HG02571 (cell line): Measurements from ENCODE around the gene DNM3.

Source experiments
- ATAC-seq: cut with Tn5 transposase; IDR thresholded peaks from one replicate; pipeline ENCODE4 v1.9.1; 2021; ENCODE audit warnings: mild to moderate bottlenecking, moderate library complexity; ENCODE audit not compliant: unreplicated experiment

DNM3 gene

DNA sequence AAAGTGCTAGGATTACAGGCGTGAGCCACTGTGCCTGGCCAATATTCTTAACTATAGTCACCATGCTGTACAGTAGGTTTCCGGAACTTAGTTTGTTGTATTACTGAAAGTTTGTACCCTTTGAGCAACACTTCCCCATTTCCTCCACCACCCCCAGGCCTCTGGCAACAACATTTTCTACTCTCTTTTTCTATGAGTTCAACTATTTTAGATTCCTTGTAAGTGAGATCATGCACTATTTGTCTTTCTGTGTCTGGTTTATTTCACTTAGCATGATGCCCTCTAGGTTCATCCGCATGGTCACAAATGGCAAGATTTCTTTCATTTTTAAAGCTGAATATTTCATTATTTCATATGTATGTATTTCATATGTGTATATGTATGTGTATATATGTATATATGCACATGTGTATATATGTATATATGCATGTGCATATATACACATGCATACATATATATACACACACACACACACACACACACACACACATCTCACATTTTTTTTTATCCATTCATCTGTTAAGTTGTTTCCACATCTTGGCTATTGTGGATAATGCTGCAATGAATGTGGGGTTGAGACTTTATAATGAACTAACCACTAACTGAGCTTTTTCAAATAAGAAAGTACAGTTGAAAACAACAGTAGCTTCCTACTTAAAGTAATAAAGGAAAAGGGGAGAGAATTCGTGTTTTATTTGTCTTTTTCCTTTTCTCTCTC lies 322.4 kb downstream of the DNM3 start:
- no peak for ATAC-seq

- ATAC-seq: no peak
These were observed 324.1 kb downstream of the DNM3 start for GRCh38 chr1:172165403-172165802.

GRCh38 chr1:172167796-172168596 lies 326.7 kb downstream of the DNM3 start:
- no peak for ATAC-seq

DNA sequence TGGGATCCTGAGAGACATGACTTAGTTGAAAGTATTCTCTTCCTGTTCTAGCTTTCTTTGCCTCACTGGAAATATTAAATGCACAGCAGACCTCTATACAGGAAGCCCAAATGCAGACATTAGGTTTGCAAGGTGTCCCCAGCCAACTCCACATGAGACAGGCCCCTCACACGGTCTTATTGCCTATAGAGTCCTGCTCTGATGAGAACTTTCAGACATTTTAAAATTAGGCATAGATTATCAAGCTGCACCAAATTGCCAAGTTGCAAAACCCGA lies 327.2 kb downstream of the DNM3 start:
- no peak for ATAC-seq

- ATAC-seq: no peak
These were observed 328.5 kb downstream of the DNM3 start for GRCh38 chr1:172169836-172170235.

DNA sequence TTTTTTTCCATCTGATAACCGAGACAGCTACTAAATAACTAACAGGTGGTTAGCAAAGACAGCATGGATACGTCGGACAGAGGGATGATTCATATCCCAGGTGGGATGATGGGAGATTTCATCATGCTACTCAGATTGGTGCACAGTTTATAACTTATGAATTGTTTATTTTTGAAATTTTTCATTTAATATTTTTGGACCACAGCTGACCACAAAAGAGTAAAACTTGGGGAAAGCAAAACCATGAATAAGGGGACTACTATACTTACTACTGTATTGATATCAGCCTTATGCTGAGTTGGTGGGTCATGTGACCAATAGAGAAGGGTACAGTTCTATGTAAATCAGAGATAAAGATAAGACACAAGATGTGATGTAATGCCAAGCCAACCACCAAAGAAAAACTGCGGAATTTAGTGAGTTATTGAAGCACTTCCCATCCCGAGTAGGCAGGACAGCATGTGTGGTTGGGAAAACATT lies 331.1 kb downstream of the DNM3 start:
- ATAC-seq: no peak

DNA sequence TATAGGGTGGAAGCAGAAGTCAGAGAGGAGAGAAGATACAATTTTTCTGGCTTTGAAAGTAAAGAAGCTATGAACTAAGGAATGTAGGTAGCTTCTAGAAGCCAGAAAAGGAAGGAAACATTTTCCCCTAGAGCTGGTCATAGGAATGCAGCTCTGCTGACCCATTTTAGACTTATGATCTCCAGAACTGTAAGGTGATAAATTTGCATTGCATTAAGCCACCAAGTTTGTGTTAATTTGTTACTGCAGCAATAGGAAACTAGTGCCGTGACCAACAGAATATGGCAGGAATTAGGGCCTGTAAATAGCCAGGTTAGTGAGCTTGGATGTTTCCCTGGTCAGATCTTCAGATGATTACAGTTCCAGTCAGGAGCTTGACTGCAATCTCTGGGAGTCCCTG lies 334.9 kb downstream of the DNM3 start:
- no peak for ATAC-seq

GRCh38 chr1:172177849-172178248 lies 336.6 kb downstream of the DNM3 start:
- ATAC-seq: no peak

- ATAC-seq: no peak
These were observed 337.6 kb downstream of the DNM3 start for GRCh38 chr1:172178886-172179285.

- no peak for ATAC-seq
These were observed 338.6 kb downstream of the DNM3 start for GRCh38 chr1:172179918-172180317.

- ATAC-seq: peak; percentile 51
These were observed 339.4 kb downstream of the DNM3 start for GRCh38 chr1:172180501-172181285.

DNA sequence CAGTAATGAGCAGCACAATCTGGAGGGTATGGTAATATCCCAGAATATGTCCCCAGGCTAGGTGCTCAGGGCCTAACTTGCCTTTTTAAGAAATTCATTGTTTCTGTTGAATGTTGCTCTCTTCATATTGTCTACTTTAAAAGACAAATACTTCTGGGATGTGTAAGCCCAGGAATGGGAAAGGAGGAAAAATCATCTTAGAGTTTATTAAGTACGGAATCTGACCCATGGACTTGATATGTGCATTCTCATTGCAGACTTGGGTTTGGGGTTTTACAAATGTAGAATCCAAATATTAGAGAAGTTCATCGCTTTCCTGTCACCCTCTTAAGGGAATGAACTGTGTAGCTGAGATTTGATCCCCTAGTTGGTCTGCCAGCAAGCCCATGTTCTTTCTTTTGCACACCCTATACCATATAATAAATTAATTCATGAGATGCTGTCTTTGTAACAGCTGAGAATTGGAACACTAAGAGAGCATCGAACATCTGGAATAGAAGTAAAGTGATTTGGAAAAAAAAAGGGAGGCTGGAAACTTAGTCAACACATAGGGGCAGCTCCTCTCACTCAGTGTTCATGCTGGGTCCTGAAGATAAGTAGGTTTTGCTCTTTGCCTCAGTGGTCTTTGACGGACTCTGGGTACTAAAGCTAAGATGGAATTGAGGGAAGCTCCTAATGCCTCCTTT lies 343.4 kb downstream of the DNM3 start:
- ATAC-seq: no peak

DNA sequence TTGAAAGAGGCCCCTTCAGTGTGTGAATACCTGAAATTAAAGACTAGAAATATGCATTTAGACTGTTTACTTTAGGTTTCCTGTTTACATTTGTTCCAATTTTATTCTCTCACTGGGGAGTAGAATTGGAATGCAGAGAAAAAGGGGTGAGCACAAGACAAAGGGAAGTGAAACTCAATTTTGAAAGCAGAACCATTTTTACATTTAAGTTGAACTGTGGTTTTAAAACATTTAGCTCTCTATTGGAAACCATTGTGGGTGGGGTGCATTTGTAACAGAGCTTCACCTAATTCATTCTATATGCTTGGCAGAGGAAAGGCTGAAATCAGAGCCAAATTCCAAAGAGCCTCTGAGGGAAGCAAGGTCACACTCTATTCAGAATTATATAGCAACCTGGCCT lies 343.9 kb downstream of the DNM3 start:
- peak; percentile 47 for ATAC-seq

GRCh38 chr1:172185996-172186395 lies 344.7 kb downstream of the DNM3 start:
- no peak for ATAC-seq

- ATAC-seq: no peak
These were observed 360.3 kb downstream of the DNM3 start for GRCh38 chr1:172201572-172201971.

DNA sequence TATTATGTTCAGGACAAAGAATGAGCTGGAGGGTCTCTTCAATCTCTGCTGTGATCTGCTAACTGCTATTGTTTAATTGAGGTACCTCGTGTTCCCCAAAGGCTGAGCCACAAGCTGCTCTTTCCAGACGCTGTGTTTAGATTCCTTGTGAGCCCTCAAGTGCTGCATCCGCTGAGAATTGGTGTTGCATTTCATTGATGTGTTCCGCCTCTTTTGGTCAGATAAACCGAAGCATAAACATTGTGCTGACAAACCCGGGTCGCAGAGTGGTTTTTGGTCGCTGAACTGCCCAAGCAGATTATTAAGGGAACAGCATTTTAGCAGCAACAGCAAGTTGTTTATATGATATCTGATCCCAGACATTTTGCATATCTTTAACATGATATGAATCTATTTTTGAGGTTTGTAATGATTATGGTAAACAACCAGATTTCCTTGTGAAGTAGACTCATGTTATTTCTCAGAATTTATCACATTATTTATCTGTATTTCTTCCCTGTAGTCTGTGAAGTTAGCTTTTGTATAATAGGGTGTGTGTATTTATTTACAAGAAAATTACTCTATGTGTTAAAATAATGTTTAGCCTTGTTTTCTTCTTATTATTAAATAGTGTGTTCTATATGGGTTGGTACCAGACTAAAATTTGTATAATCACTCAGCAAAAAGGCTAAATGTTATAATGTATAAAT lies 362.0 kb downstream of the DNM3 start:
- ATAC-seq: no peak

DNA sequence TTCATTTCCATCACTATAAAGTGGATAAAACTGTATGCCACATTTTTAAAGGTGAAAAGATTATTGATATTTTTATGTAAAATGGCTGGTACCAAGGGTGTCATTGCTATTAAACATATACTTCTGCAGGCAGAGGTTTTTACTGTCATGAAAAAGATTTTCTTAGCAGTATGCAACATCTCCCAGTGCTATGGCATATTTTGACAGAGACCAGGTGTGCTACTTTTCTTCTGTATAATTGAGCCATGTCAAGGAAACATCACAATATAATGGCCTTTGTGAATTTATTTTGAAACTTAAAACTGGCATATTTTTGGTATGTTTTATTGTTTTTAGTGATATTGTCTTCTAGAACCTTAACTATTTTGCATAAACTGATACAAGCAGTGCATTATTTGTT lies 362.6 kb downstream of the DNM3 start:
- no peak for ATAC-seq

GRCh38 chr1:172206256-172206655 lies 365.0 kb downstream of the DNM3 start:
- ATAC-seq: no peak

- ATAC-seq: no peak
These were observed 367.3 kb downstream of the DNM3 start for GRCh38 chr1:172208635-172209034.

DNA sequence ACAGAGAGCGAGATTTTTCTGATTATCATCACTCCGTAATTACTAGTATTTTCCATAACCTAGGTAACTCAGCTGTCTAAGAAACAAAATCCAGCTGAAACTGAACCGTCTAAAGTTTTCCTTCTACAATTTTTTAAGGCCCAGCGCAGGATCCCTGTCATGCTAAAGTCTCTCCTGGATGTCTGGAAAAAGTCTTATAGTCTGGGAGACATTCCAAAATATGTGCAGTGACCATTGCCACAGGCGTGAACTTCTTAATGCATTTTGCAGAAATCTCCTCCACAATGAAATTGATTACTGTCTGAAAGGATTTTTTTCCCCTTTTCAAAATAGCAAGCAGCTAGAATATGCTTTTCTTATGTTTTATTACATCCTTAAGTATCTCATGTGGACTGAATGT lies 369.9 kb downstream of the DNM3 start:
- no peak for ATAC-seq

DNA sequence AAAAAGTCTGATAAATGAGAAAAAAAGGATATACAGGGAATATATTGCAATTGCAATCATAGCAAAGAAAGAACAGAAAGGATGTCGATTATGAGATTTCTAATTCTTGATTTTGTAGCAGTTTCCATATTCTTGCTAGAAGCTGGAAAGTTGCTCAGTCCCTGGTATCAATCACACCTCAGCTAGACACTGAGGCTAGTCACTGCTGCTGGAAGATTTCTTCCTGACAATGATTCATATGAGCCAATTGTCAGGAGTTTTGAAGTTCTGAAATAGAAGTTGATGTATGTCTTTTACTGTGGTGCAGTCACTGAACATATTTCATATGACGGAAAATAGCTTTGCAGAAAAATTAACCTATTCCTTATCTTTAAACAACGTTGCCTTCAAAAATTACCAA lies 370.8 kb downstream of the DNM3 start:
- no peak for ATAC-seq
